T1000 (cell line): ENCODE results near the gene ROBO4.

Source experiments
- DNase-seq: peaks from one replicate; lab custom pipeline; 2025; ENCODE audit warnings: mixed read lengths; lab: John Stamatoyannopoulos, UW

Gene ROBO4

DNA sequence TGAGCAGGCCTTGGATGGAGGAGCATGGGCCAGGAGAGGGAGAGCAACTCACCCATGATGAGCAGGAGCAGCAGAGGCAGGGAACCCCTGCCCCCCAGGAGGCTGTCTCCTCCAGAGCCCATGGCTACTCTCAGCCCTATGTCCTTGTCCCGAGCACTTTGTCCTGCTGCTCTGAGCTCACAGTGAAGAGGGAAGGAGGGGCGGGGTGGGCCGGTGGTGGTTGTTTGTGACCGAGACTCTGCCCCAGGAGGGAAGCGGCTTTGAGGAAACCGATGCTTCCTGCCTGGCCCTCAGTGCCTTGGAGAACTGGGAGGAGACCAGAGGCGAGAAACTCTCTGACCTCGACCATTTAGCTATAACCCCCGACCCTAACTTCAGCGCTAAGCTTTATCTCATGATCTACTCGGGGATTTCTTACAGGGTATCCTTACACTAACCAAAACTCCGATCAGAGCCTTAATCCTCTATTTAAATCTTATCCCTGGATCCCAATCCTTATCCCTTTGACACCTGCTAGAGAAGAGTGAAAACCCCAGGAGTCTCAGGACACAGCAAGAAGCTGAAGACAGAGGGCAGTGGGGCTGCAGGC, at the start of gene ROBO4:
Gene ROBO4, minus strand, starts transcription at position 192 of the 589 bp plus-strand sequence. Its CDS starts 70 bp downstream, at position 122.
- DNase-seq = no peak

- DNase-seq = no peak
Observed at GRCh38 chr11:124946735-124947141, 49.1 kb upstream of the ROBO4 start.

DNA sequence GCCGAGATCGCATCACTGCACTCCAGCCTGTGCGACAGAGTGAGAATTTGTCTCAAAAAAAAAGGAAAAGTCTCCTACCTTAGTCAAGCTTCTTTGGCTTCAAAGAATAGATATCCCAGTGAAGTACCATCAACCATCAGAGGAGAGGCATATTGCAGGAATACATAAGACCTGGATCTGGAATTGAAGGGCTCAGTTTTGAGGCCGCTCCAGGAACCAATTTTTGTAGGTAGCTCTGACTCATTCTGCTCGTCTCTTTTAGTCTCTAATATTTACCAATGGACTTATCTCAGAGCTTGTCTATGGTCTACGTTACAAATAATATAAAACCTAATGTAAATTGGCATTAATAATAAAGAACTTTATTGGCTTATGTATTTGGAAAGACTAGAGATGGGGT, 48.2 kb upstream of the ROBO4 start:
- DNase-seq = no peak

GRCh38 chr11:124944565-124944964, 46.9 kb upstream of the ROBO4 start:
- DNase-seq = no peak

GRCh38 chr11:124943741-124944140, 46.1 kb upstream of the ROBO4 start:
- no peak for DNase-seq

- no peak for DNase-seq
Observed at GRCh38 chr11:124943254-124943616, 45.6 kb upstream of the ROBO4 start.

GRCh38 chr11:124942466-124943253, 45.0 kb upstream of the ROBO4 start:
- no peak for DNase-seq

DNA sequence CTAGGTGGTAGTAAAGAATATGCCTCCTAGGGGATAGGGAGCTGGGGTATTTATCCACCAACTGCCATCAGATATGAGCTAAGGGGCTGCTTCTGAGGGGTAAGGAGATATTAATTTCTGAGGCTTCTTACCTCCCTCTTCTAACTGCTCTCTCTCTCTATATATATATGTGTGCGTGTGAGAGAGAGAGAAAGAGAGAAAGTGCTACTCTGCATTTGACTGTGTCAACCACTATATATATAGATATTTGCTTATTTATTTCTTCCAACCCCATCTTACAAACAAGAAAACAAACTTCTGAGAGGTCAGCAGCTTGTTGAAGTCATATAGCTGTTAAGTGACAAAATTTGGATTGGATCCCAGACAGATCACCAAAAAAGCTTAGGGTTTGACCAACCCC, 44.0 kb upstream of the ROBO4 start:
- no peak for DNase-seq

DNA sequence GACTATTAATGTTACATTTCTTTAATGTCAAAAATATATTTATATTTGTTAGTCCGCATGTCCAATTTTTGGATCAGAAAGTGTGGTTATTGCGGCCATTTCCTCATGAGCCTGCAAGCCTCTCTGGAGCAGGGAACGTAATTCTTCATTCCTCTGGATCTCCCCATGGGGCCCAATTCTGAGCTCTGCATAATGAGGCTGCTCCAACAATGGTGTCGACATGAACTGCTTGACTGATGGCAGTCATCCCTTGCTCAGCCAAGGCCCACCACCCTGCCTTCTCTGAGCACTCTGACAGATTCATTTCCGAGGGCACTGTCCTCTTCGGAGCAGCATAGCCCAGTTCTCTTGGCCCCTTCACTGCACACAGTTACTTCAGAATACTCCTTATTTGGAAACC, 41.3 kb upstream of the ROBO4 start:
- DNase-seq = no peak

- no peak for DNase-seq
Observed at GRCh38 chr11:124938206-124938765, 40.6 kb upstream of the ROBO4 start.

DNA sequence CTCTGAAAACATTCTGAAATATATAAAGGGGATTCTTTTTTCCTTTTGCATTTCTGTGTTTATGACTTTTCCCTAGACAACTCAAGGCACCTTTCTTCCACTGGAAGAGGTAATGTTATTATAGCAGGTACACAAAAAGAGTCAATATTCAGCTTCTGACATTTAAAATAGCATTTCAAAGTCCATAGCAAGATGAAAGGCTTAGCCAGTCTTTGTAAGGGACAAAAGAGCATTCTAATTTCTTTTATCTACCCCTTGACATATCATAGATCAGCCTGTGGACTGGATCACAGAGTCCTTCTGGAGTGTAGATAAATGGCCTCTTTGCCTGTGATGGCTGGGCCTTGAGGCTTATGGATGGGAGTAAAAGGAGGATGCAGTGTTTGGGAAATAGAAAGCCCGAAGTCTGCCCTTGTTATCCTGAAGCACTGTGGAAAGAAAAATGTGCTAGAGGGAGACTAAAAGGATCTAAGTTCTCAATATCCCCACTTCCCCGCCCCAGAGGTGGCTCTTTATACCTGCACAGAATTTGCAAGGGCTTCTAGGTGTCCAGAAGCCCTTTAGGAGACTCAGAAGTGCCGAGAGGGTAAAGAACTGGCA, 39.8 kb upstream of the ROBO4 start:
- no peak for DNase-seq

GRCh38 chr11:124935548-124936514, 38.2 kb upstream of the ROBO4 start, which contains the start of gene HEPACAM:
Gene HEPACAM (minus strand): TSS chr11:124936047. CDS start chr11:124936006, 41 bp downstream.
- no peak for DNase-seq

GRCh38 chr11:124934862-124935547, 37.3 kb upstream of the ROBO4 start:
- DNase-seq = no peak

DNA sequence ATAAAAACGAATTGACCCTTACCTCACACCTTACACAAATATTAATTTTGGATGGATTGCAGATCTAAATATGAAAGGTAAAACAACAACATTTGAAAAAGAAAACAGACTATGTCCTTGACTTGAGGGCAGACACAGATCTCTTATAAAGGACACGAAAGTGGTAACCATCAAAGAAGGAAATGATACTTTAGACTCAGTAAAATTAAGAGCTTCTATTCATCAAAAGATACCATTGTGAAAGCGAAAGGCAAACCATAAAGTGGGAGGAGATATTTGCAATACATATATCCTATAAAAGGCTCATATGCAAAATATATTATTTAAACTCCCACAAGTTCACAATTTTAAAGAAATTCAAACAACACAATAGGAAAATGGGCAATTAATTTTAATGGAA, 33.1 kb upstream of the ROBO4 start:
- no peak for DNase-seq

GRCh38 chr11:124928942-124929665, 31.4 kb upstream of the ROBO4 start:
- no peak for DNase-seq

- no peak for DNase-seq
Observed at GRCh38 chr11:124923296-124923695, 25.6 kb upstream of the ROBO4 start.

DNA sequence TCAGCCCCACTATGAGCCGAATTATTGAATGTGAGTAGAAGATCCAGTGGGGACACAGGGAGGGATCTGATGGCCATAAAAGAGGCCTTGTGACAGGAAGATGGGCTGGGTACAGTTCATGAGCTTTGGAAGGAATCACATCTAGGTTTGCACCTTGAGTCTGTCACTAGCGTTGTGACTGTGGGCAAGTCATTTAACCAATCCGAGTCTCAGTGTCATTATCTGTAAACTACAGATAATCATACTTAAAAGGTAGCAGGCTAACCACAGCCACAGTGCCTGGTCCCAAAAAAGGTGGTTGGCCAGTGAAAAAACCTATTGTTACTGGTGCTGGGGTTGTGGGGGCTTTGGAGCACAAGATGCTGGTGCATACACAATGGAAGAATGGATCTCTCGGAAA, 25.2 kb upstream of the ROBO4 start:
- DNase-seq = no peak

DNA sequence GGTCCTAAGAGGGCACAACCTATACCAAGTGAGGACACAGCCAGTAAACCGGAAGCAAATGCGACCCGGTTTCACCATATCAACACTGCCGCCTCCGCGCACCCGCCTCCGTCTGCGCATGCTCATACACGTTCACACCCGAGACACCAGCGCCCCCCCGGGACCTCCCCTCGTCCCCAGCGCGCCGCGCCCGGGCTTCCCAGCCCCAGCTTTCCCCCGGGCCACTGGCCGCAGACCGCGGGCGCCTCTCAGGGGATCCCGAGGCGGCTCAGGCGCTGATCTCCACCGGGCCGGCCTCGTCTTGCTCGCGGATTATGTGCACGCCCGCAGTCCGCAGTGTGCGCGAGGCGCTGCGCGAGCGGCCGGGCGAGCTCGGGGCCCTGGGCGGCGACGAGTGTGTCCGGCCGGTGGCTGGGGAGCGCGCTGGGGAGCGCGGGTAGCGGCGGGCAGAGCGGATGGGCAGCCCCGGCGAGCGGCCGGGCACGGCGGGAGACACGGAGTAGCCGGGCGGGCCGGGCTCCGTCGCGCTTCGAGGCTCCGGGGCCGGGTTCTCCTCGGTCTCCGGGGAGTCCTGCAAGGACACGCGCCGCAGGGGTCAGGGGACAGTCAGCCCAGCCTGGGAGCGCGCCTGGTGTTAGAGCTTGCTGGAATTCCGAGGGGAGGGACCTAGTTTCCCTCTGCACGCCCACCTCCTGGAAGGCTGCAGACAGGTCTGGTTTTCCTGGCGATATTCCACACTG, 23.4 kb upstream of the ROBO4 start:
- no peak for DNase-seq

DNA sequence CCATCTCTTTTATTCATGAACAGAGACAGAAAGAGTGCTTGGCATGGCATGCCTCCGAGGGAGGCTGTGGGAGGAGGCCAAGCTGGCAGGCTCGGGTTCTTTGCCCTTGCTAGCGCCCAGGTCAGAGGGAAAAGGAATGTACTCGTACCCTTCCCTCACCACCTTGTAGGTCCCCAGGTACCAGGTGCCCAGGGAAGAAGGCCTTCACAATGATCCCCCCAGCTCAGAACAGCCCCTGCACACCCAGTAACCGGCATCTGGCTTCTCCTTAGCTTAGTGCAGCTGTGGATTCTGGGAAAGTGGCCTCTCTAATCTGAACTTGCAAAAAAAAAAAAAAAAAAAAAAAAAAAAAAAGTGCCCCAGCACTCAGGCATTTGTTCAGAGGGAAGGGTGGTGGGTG, 22.7 kb upstream of the ROBO4 start:
- DNase-seq = no peak

GRCh38 chr11:124919898-124920297, 22.2 kb upstream of the ROBO4 start:
- DNase-seq = no peak
